Uterus (tissue), 2 donors: ENCODE results near the gene NOTCH2.
"Not testable (repeated sequence)": the region's sequence is repeated elsewhere in the genome, so short reads cannot be mapped to it uniquely, and the experiment has no call there.

ENCODE experiments used
- CTCF ChIP-seq, 4 experiments: fragments of 200-600 bp in 2 of 4; fragments of 450-650 bp in 2 of 4; sonication (generic) in 2 of 4; IDR thresholded peaks; one replicate each; pipeline ENCODE4 v1.5.1; 2016 to 2019; ENCODE audit warnings: antibody characterized with exemption in 4 of 4, mild to moderate bottlenecking in 2 of 4, moderate library complexity in 1 of 4
- POLR2A ChIP-seq, 2 donors: fragments of 450-650 bp; IDR thresholded peaks; one replicate each; pipeline ENCODE4 v1.6.1; 2016; ENCODE audit warnings: antibody characterized with exemption in 2 of 2, mild to moderate bottlenecking in 1 of 2, moderate library complexity in 1 of 2

- not testable (repeated sequence) for TF ChIP-seq CTCF, POLR2A (IDR thresholded peaks at IDR 0.05)
Measured at GRCh38 chr1:120014978-120015377, 54.5 kb downstream of the NOTCH2 start.
